Measurements from ENCODE around the gene LRG1. TPM values are rescaled to one million over a fixed set of nuclear protein-coding genes. Genes with fewer than 3 reads are reported as not detected.
A peak's percentile ranks its signal among the peaks of the same experiment; 100 is the strongest.
"Not testable (repeated sequence)": the region's sequence is repeated elsewhere in the genome, so short reads cannot be mapped to it uniquely, and the experiment has no call there.

Gene LRG1
- total RNA-seq, 1 donor from 2014 or later: 3.3 TPM

DNA sequence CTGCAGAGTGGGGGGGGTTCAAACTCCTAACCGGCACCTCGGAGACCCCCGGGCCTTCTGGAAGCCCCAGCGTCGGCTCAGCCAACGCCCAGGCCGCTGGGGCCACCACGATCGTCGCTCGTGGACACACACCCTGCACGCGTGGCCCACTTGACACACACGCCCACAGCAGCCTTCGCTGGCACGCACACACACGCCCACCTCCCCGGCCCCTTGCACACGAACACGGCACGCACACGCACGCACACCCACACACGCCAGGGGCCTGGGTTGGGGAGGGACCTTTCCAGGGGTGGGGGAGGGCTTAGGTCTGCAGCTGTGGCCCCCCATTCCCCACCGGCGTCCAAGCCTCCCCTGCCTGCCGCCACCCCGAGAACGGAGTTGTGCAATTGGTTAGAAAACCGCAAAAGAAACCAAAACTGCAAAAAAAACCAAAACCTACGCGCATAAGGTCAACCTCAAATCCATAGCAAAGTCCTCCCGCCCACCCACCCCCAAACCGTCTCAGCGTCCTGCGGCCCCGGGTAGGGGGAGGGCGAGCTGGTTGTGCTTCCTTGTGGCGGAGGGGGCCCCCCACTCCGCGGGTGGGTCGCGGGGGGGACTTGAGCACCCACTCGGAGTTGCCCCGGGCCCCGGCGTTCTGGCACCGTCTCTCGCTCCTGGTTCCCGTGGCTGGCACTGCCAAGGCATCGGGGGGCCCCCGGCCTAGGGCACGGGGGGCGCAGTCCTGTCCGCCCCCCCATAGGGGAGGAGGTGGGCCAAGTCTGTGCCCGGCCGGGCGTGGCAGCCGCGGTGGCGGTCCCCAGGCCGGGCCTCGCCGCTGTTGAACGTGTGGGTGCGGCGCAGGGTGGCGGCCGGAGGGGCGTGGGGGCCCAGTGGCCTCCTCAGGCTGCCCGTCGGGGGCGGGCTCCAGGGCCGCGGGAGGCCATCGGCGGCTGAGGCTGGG lies 3.3 kb upstream of the LRG1 start:
- no peaks in the 10 kb centered on the region for H3K9me3 ChIP-seq
- no peak for DNase-seq (ENCODE audit: low spot score in 2 of 2)
- H3K27ac ChIP-seq: no peak overlapping the region
- TF ChIP-seq, protein P1, sequence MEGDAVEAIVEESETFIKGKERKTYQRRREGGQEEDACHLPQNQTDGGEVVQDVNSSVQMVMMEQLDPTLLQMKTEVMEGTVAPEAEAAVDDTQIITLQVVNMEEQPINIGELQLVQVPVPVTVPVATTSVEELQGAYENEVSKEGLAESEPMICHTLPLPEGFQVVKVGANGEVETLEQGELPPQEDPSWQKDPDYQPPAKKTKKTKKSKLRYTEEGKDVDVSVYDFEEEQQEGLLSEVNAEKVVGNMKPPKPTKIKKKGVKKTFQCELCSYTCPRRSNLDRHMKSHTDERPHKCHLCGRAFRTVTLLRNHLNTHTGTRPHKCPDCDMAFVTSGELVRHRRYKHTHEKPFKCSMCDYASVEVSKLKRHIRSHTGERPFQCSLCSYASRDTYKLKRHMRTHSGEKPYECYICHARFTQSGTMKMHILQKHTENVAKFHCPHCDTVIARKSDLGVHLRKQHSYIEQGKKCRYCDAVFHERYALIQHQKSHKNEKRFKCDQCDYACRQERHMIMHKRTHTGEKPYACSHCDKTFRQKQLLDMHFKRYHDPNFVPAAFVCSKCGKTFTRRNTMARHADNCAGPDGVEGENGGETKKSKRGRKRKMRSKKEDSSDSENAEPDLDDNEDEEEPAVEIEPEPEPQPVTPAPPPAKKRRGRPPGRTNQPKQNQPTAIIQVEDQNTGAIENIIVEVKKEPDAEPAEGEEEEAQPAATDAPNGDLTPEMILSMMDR (IDR thresholded peaks at IDR 0.05): no peak
- H3K36me3 ChIP-seq: no peaks in the 10 kb centered on the region
- peak overlapping the region in 1 of 2 donors; percentile 22 for H3K4me3 ChIP-seq
- no peaks in the 10 kb centered on the region for H3K4me1 ChIP-seq
- no peaks in the 10 kb centered on the region for H3K27me3 ChIP-seq
- intact Hi-C loops (cut with DNase I): no loop called here

- H3K27ac ChIP-seq; intact Hi-C loops (cut with DNase I); H3K27me3 ChIP-seq; H3K4me3 ChIP-seq; H3K36me3 ChIP-seq; DNase-seq (ENCODE audit: low spot score in 2 of 2); H3K4me1 ChIP-seq; H3K9me3 ChIP-seq: not testable (repeated sequence)
These were observed 1.9 kb upstream of the LRG1 start for GRCh38 chr19:4541806-4542145.

- Histone ChIP-seq H3K36me3 (no peaks in the 10 kb centered on the region), H3K4me1 (no peaks in the 10 kb centered on the region), H3K4me3 (no peak overlapping the region), H3K27me3 (no peaks in the 10 kb centered on the region), H3K27ac (no peak overlapping the region), H3K9me3 (no peaks in the 10 kb centered on the region)
- TF ChIP-seq, protein P1 (IDR thresholded peaks at IDR 0.05): no peak
- intact Hi-C loops (cut with DNase I): no loop called here
- DNase-seq (ENCODE audit: low spot score in 2 of 2): no peak
These were observed 1.4 kb upstream of the LRG1 start for GRCh38 chr19:4541114-4541805.

DNA sequence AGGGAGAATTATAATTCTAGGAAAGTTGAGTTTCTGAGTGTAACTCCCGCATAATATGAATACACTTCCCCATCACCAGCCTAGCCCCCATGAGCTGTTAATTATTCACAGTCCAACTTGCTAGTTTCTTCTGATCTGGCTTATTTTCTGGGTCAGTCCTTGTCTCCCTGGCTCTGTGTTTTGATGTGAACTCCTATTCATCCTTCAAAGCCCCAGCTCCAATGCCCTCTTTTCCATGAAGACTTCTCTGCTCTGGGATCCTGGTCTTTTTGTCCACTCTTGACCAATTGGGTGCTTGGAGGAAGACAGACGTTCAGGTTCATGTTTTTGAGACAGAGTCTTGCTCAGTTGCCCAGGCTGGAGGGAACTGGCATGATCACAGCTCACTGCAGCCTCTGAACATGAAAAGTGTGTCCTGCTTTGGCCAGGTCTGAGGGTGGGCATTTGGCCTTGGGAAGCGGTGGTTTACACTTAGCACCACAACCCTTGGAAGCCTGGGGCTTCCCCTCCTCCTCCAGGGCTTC lies 605 bp downstream of the LRG1 start:
- Histone ChIP-seq H3K27me3 (no peaks in the 10 kb centered on the region), H3K27ac (no peak overlapping the region), H3K36me3 (no peaks in the 10 kb centered on the region), H3K9me3 (no peaks in the 10 kb centered on the region), H3K4me3 (no peak overlapping the region), H3K4me1 (peaks cover 0 to 2% of the 10 kb centered on the region in 2 donors)
- intact Hi-C loops (cut with DNase I): no loop called here
- TF ChIP-seq, protein P1 (IDR thresholded peaks at IDR 0.05): no peak
- no peak for DNase-seq (ENCODE audit: low spot score in 2 of 2)

DNA sequence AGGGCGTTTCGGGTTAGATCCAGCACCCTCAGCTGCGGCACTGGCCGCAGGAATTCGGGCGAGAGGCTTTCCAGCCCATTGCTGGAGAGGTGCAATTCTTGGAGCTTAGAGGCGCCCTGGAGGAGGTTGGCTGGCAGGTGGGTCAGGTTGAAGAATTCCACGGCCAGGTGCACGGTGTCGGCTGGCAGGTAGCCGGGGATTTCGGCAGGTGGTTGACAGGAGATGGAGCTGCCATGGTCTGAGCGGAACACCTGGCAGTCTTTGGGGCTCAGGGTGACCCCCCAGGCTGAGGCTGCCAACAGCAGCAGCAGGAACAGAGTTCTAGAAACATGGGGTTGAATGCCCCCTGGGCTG lies 1.3 kb downstream of the LRG1 start:
- H3K9me3 ChIP-seq: no peaks in the 10 kb centered on the region
- TF ChIP-seq, protein P1 (IDR thresholded peaks at IDR 0.05): no peak
- H3K4me1 ChIP-seq: peaks cover 0 to 2% of the 10 kb centered on the region in 2 donors
- H3K4me3 ChIP-seq: no peak overlapping the region
- H3K36me3 ChIP-seq: no peaks in the 10 kb centered on the region
- intact Hi-C loops (cut with DNase I): no loop called here
- no peak overlapping the region for H3K27ac ChIP-seq
- no peak for DNase-seq (ENCODE audit: low spot score in 2 of 2)
- H3K27me3 ChIP-seq: no peaks in the 10 kb centered on the region

Measured in ascending aorta (tissue), 2 donors.